H1 (cell line): ENCODE data around the gene EYA2. TPM values are rescaled to one million over a fixed set of nuclear protein-coding genes. Genes with fewer than 3 reads are reported as not detected.

Source experiments
- CTCF ChIA-PET: fragments of 300-600 bp; sonication (Branson Sonifier 250); formaldehyde crosslinking; loops from one replicate; lab custom pipeline; 2021; ENCODE audit not compliant: partially characterized antibody; lab: Charles Lee
- POLR2A ChIA-PET: fragments of 300-600 bp; sonication (Branson Sonifier 250); formaldehyde crosslinking; loops from one replicate; lab custom pipeline; 2021; ENCODE audit warnings: inconsistent platforms; ENCODE audit not compliant: partially characterized antibody; lab: Charles Lee
- DNase-seq, 2 experiments: peaks; one replicate each; pipeline versions ENCODE4 v3.0.0 to v3.0.0-alpha.2; 2010 to 2022; ENCODE audit warnings: low spot score in 2 of 2, low read depth in 1 of 2, mixed read lengths in 1 of 2
- FAIRE-seq: peaks from 2 replicates; lab custom pipeline; 2011; peaks lifted over from hg19 to GRCh38; lab: Jason Lieb, UNC
- H2AFZ ChIP-seq: 2 replicates; pipeline ENCODE4 v1.8.1; 2012; ENCODE audit warnings: low read length, inconsistent platforms
- H2AK5ac ChIP-seq: 2 replicates; pipeline ENCODE4 v1.6.1; 2013; ENCODE audit warnings: low read depth, low read length
- H2BK120ac ChIP-seq: replicated peaks from 2 replicates; pipeline ENCODE3; 2013; ENCODE audit warnings: low read depth, low read length, inconsistent platforms
- H2BK12ac ChIP-seq: 2 replicates; pipeline ENCODE4 v1.6.1; 2013; ENCODE audit warnings: low read depth, low read length
- H2BK15ac ChIP-seq: 2 replicates; pipeline ENCODE4 v1.6.1; 2013; ENCODE audit warnings: low read length
- H2BK20ac ChIP-seq: 2 replicates; pipeline ENCODE4 v1.6.1; 2013; ENCODE audit warnings: low read length
- H2BK5ac ChIP-seq: 2 replicates; pipeline ENCODE4 v1.6.1; 2013; ENCODE audit warnings: low read depth, low read length
- H3K14ac ChIP-seq: 2 replicates; pipeline ENCODE4 v1.6.1; 2013; ENCODE audit warnings: inconsistent platforms; ENCODE audit not compliant: insufficient read length
- H3K18ac ChIP-seq: 2 replicates; pipeline ENCODE4 v1.6.1; 2013; ENCODE audit warnings: low read length; ENCODE audit errors: extremely low read depth
- H3K23ac ChIP-seq: 2 replicates; pipeline ENCODE4 v1.6.1; 2013; ENCODE audit warnings: inconsistent platforms; ENCODE audit not compliant: insufficient read length
- H3K23me2 ChIP-seq: 2 replicates; pipeline ENCODE4 v1.6.1; 2013; ENCODE audit warnings: low read depth, low read length
- H3K27ac ChIP-seq: 2 replicates; pipeline ENCODE4 v1.6.1; 2011; ENCODE audit warnings: low read depth, low read length, inconsistent platforms
- H3K27me3 ChIP-seq, 4 experiments: replicated peaks in 1 of 4; 1 replicate in 1 of 4; 2 replicates in 3 of 4; pipeline versions ENCODE4 v1.6.1 to v1.8.1; 2011 to 2013; ENCODE audit warnings: low read length in 3 of 4, mild to moderate bottlenecking in 3 of 4, inconsistent platforms in 2 of 4, mixed read lengths in 2 of 4, moderate library complexity in 1 of 4; ENCODE audit not compliant: control insufficient read depth in 3 of 4, insufficient read depth in 3 of 4; ENCODE audit errors: extremely low read depth in 1 of 4
- H3K36me3 ChIP-seq, 4 experiments: 2 replicates each; pipeline versions ENCODE4 v1.6.1 to v1.8.1; 2011 to 2013; ENCODE audit warnings: mild to moderate bottlenecking in 4 of 4, low read length in 3 of 4, moderate library complexity in 2 of 4, control low read depth in 1 of 4, inconsistent platforms in 1 of 4; ENCODE audit not compliant: insufficient read depth in 4 of 4, control insufficient read depth in 2 of 4
- H3K4ac ChIP-seq: replicated peaks from 2 replicates; pipeline ENCODE3; 2013; ENCODE audit warnings: low read length, low read depth, mixed read lengths, inconsistent platforms; ENCODE audit not compliant: insufficient read length
- H3K4me1 ChIP-seq, 4 experiments: replicated peaks in 1 of 4; 1 replicate in 1 of 4; 2 replicates in 3 of 4; pipeline versions ENCODE4 v1.6.1 to v1.8.1; 2011 to 2013; ENCODE audit warnings: low read length in 3 of 4, inconsistent platforms in 2 of 4, mixed read lengths in 1 of 4; ENCODE audit not compliant: insufficient read depth in 4 of 4, control insufficient read depth in 3 of 4
- H3K4me2 ChIP-seq, 2 experiments: 2 replicates each; pipeline versions ENCODE4 v1.6.1 to v1.8.1; 2011 to 2013; ENCODE audit warnings: low read depth in 2 of 2, low read length in 2 of 2, control low read depth in 1 of 2, inconsistent platforms in 1 of 2, mild to moderate bottlenecking in 1 of 2; ENCODE audit not compliant: insufficient read depth in 1 of 2
- H3K4me3 ChIP-seq, 4 experiments: fragments of 200-600, 300-600 bp in 1 of 4; sonication (generic), shearing (Covaris generic), sonication (Bioruptor Twin) in 1 of 4; 2 replicates each; pipeline versions ENCODE4 v1.5.1 to v1.8.1; 2011 to 2016; ENCODE audit warnings: low read length in 4 of 4, low read depth in 3 of 4, control low read depth in 2 of 4, inconsistent platforms in 2 of 4, mild to moderate bottlenecking in 2 of 4, mixed read lengths in 1 of 4, moderate library complexity in 1 of 4; ENCODE audit not compliant: insufficient read depth in 2 of 4; ENCODE audit errors: extremely low read depth in 1 of 4
- H3K56ac ChIP-seq: replicated peaks from 2 replicates; pipeline ENCODE3; 2013; ENCODE audit warnings: low read depth, mild to moderate bottlenecking, mixed read lengths, low read length, inconsistent platforms; ENCODE audit not compliant: insufficient read length
- H3K79me1 ChIP-seq: 2 replicates; pipeline ENCODE4 v1.6.1; 2013; ENCODE audit warnings: low read depth, low read length, control low read depth
- H3K79me2 ChIP-seq, 2 experiments: 2 replicates each; pipeline versions ENCODE4 v1.6.1 to v1.8.1; 2012 to 2013; ENCODE audit warnings: low read length in 2 of 2, mild to moderate bottlenecking in 2 of 2, inconsistent platforms in 1 of 2; ENCODE audit not compliant: insufficient read depth in 2 of 2, control insufficient read depth in 1 of 2
- H3K9ac ChIP-seq, 4 experiments: replicated peaks in 1 of 4; 1 replicate in 1 of 4; 2 replicates in 3 of 4; pipeline versions ENCODE4 v1.6.1 to v1.8.1; 2011 to 2013; ENCODE audit warnings: low read depth in 3 of 4, low read length in 3 of 4, control low read depth in 2 of 4, mild to moderate bottlenecking in 2 of 4, moderate library complexity in 2 of 4, inconsistent platforms in 1 of 4; ENCODE audit errors: extremely low read depth in 1 of 4
- H3K9me3 ChIP-seq, 2 experiments: 2 replicates each; pipeline versions ENCODE4 v1.6.1 to v1.8.1; 2012 to 2013; ENCODE audit warnings: mild to moderate bottlenecking in 2 of 2, moderate library complexity in 2 of 2, control low read depth in 1 of 2, inconsistent platforms in 1 of 2, low read depth in 1 of 2, low read length in 1 of 2, mixed read lengths in 1 of 2; ENCODE audit not compliant: insufficient read depth in 2 of 2
- H4K20me1 ChIP-seq, 2 experiments: replicated peaks in 1 of 2; 2 replicates each; pipeline versions ENCODE3 to v1.8.1; 2011 to 2013; ENCODE audit warnings: inconsistent platforms in 2 of 2, low read length in 2 of 2, mild to moderate bottlenecking in 1 of 2; ENCODE audit not compliant: insufficient read depth in 2 of 2, control insufficient read depth in 1 of 2
- H4K5ac ChIP-seq: 2 replicates; pipeline ENCODE4 v1.6.1; 2013; ENCODE audit warnings: low read length, low read depth, mixed read lengths, inconsistent platforms; ENCODE audit not compliant: insufficient read length
- H4K8ac ChIP-seq: 2 replicates; pipeline ENCODE4 v1.8.0; 2013; ENCODE audit warnings: mild to moderate bottlenecking, moderate library complexity, low read length, inconsistent platforms; ENCODE audit not compliant: insufficient read depth; ENCODE audit errors: extremely low read depth
- H4K91ac ChIP-seq: replicated peaks from 2 replicates; pipeline ENCODE3; 2013; ENCODE audit warnings: low read length, mixed read lengths, inconsistent platforms; ENCODE audit not compliant: insufficient read length
- CHD7 ChIP-seq: fragments of 300-600 bp; sonication (generic); IDR thresholded peaks from 2 replicates; pipeline ENCODE4 v1.7.1; 2012; ENCODE audit warnings: low read length, moderate library complexity, mild to moderate bottlenecking, inconsistent platforms; ENCODE audit not compliant: insufficient replicate concordance
- WGBS, 2 experiments: shearing (Covaris generic) in 1 of 2; methylation state at CpG; one replicate each; pipeline versions ENCODE4 v1.1.6 to v1.1.7; 2013 to 2015; ENCODE audit warnings: low lambda C conversion rate in 2 of 2, mixed read lengths in 2 of 2, inconsistent platforms in 1 of 2, low coverage in 1 of 2, missing lambda C conversion rate in 1 of 2; ENCODE audit not compliant: insufficient replicate concordance in 2 of 2, insufficient coverage in 1 of 2, insufficient read length in 1 of 2; ENCODE audit errors: extremely low coverage in 1 of 2, missing lambda C conversion rate in 1 of 2; 5-methylcytosine and 5-hydroxymethylcytosine counted together
- polyA plus RNA-seq, 7 experiments: library from polyadenylated mRNA; depleted of rRNA in 3 of 7; stranded (reverse) in 5 of 7; unstranded in 2 of 7; fragments of >200 nt in 5 of 7; fragments of 200-250 nt in 2 of 7; gene quantifications; 1 replicate in 5 of 7; 2 replicates in 1 of 7; 4 replicates in 1 of 7; pipeline versions ENCODE4 v1.2.1 to v1.2.3, GENCODE V29; 2011 to 2013; ENCODE audit warnings: missing spikeins in 2 of 7, mixed read lengths in 2 of 7
- total RNA-seq: library from RNA; stranded (reverse); fragmentation: NEBNext Ultra II Directional; extraction: Animal tissue kit (Norgen Biotek cat#: 25700); gene quantifications from 2 replicates; pipeline ENCODE4 v1.2.1, GENCODE V29; 2021

Gene EYA2
- total and polyA plus RNA-seq, 2 of the 8 experiments (the other 6 are each of a cell fraction or from before 2014, with no cell fraction given): 1.6 to 1.7 TPM

DNA sequence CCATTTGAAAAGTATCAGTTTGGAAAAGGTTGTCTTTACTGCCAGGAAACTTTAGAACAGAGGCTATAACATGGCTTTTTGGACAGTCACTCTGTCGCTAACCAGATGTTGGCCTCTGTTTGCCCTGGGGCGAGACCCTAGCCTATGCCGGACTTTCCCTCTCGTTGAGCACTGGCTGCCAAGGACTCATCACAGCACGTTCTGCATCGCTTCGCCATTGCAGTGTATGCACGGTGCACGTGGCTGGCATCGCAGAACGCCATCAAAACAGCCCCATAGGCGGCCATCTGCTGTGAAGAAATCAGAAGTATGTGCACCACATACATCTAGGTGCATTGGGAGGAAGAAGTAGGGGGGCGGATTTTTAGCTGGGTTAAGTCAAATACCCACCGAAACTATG is 156.4 kb downstream of the EYA2 start:
- no peak overlapping the region for H3K23ac ChIP-seq
- 88% methylated on average over 14 of the region's 14 CpGs; no CpG with 5 or more reads in 1 of the 2 experiments for WGBS, 2 experiments
- CTCF ChIA-PET: no interaction called here
- TF ChIP-seq CHD7: no peak

More for the DNA sequence above, 156.4 kb downstream of the EYA2 start:
- H2AFZ ChIP-seq: no peak overlapping the region
- no peak overlapping the region for H4K8ac ChIP-seq
- no peaks in the 10 kb centered on the region for H3K4me1 ChIP-seq
- H3K23me2 ChIP-seq: no peaks in the 10 kb centered on the region
- no peak overlapping the region; a peak in 1 of 7 replicates for H3K9ac ChIP-seq
- H3K9me3 ChIP-seq: no peaks in the 10 kb centered on the region
- FAIRE-seq (no peak), DNase-seq (no peak)
- no peak overlapping the region for H3K14ac ChIP-seq
- no peak overlapping the region for H3K27ac ChIP-seq
- H3K79me1 ChIP-seq: no peaks in the 10 kb centered on the region
- H4K5ac ChIP-seq: no peak overlapping the region
- no peak overlapping the region for H2BK15ac ChIP-seq
- H3K27me3 ChIP-seq: no peaks in the 10 kb centered on the region
- H3K56ac ChIP-seq: no peak overlapping the region
- H2BK5ac ChIP-seq: no peak overlapping the region
- H2AK5ac ChIP-seq: no peak overlapping the region
- H3K36me3 ChIP-seq: no peaks in the 10 kb centered on the region
- POLR2A ChIA-PET: no interaction called here
- H2BK120ac ChIP-seq: no peak overlapping the region
- H3K4me3 ChIP-seq: no peak overlapping the region
- H3K79me2 ChIP-seq: no peaks in the 10 kb centered on the region
- H3K4ac ChIP-seq: no peak overlapping the region
- no peak overlapping the region for H2BK12ac ChIP-seq
- no peaks in the 10 kb centered on the region for H4K20me1 ChIP-seq
- no peak overlapping the region for H4K91ac ChIP-seq
- no peak overlapping the region for H3K4me2 ChIP-seq
- no peak overlapping the region for H3K18ac ChIP-seq
- no peak overlapping the region for H2BK20ac ChIP-seq
